Caco-2 (cell line): Measurements from ENCODE around the gene NKX1-1. TPM values are rescaled to one million over a fixed set of nuclear protein-coding genes. Genes with fewer than 3 reads are reported as not detected.

ENCODE experiments used
- BruUV-seq: library from RNA; stranded (reverse); fragments of 400-500 nt; replicated peaks from 2 replicates; lab custom pipeline; 2021; lab: Mats Ljungman, UMichigan
- CTCF ChIA-PET: fragments of 300-600 bp; sonication (Branson Sonifier 250); formaldehyde crosslinking; loops from one replicate; lab custom pipeline; 2022; ENCODE audit warnings: antibody characterized with exemption; lab: Charles Lee
- POLR2A ChIA-PET: fragments of 300-600 bp; sonication (Branson Sonifier 250); formaldehyde crosslinking; loops from one replicate; lab custom pipeline; 2022; ENCODE audit warnings: antibody characterized with exemption; lab: Charles Lee
- DNase-seq, 2 experiments: peaks; one replicate each; pipeline versions ENCODE4 v3.0.0 to v3.0.0-alpha.2; 2020 to 2022
- H3K27me3 ChIP-seq: replicated peaks from 2 replicates; pipeline ENCODE4 v1.6.0; 2011; ENCODE audit warnings: low read length; ENCODE audit not compliant: control insufficient read depth, insufficient read depth
- H3K36me3 ChIP-seq: 2 replicates; pipeline ENCODE4 v1.5.1; 2011; ENCODE audit warnings: low read length; ENCODE audit not compliant: control insufficient read depth, insufficient read depth
- H3K4me1 ChIP-seq: fragments of 250-450 bp; sonication (Bioruptor Pico); 2 replicates; pipeline ENCODE4 v1.5.1; 2020; ENCODE audit warnings: mild to moderate bottlenecking
- H3K4me3 ChIP-seq: 2 replicates; pipeline ENCODE4 v1.5.1; 2011; ENCODE audit warnings: low read depth, mild to moderate bottlenecking, control low read depth, low read length
- H3K9me3 ChIP-seq: fragments of 250-450 bp; sonication (Bioruptor Pico); 2 replicates; pipeline ENCODE4 v1.5.1; 2020; ENCODE audit warnings: mild to moderate bottlenecking, moderate library complexity
- H3K27ac Mint-ChIP-seq: one replicate; pipeline ENCODE4 v1.8.0; 2022; ENCODE audit warnings: mixed read lengths; ENCODE audit not compliant: unreplicated experiment
- H3K27me3 Mint-ChIP-seq: one replicate; pipeline ENCODE4 v1.8.0; 2022; ENCODE audit warnings: mixed read lengths; ENCODE audit not compliant: insufficient read depth, unreplicated experiment
- H3K36me3 Mint-ChIP-seq: one replicate; pipeline ENCODE4 v1.8.0; 2022; ENCODE audit warnings: mild to moderate bottlenecking, mixed read lengths; ENCODE audit not compliant: insufficient read depth, unreplicated experiment
- H3K4me1 Mint-ChIP-seq: one replicate; pipeline ENCODE4 v1.8.0; 2022; ENCODE audit warnings: low read depth, mixed read lengths; ENCODE audit not compliant: unreplicated experiment
- H3K4me3 Mint-ChIP-seq: one replicate; pipeline ENCODE4 v1.8.0; 2022; ENCODE audit warnings: mild to moderate bottlenecking, moderate library complexity, mixed read lengths; ENCODE audit not compliant: unreplicated experiment
- H3K9me3 Mint-ChIP-seq: one replicate; pipeline ENCODE4 v1.8.0; 2022; ENCODE audit warnings: mixed read lengths; ENCODE audit not compliant: unreplicated experiment
- CTCF ChIP-seq, 2 experiments: fragments of 200-600 bp in 1 of 2; IDR thresholded peaks; 1 replicate in 1 of 2; 2 replicates in 1 of 2; pipeline versions ENCODE4 v1.5.1 to v1.8.0; 2011 to 2022; ENCODE audit warnings: antibody characterized with exemption in 1 of 2, control low read depth in 1 of 2, inconsistent platforms in 1 of 2, low read depth in 1 of 2, low read length in 1 of 2, mild to moderate bottlenecking in 1 of 2, moderate library complexity in 1 of 2; ENCODE audit not compliant: insufficient read depth in 1 of 2, severe bottlenecking in 1 of 2, unreplicated experiment in 1 of 2
- intact Hi-C: fragments of 100-400 bp; cut with micrococcal nuclease; formaldehyde crosslinking; loops from one replicate; pipeline ENCODE4 v1.10.0; 2022; ENCODE audit not compliant: unreplicated experiment
- total RNA-seq: library from RNA; stranded (reverse); gene quantifications from 2 replicates; pipeline ENCODE4 v1.2.3, GENCODE V29; 2022

Gene NKX1-1
- total RNA-seq, 1 experiment from 2014 or later, result not detected

GRCh38 chr4:1385373-1386340, 20.6 kb downstream of the NKX1-1 start:
- Histone ChIP-seq H3K27me3 (no peaks in the 10 kb centered on the region), H3K9me3 (no peaks in the 10 kb centered on the region), H3K4me3 (no peak overlapping the region), H3K4me1 (no peaks in the 10 kb centered on the region), H3K36me3 (no peaks in the 10 kb centered on the region)
- no TSS peak for BruUV-seq
- H3K9me3 Mint-ChIP-seq, result peaks cover 11% of the 10 kb centered on the region
- no peak for DNase-seq
- no peaks in the 10 kb centered on the region for H3K36me3 Mint-ChIP-seq
- intact Hi-C loops, result no loop called here
- no peaks in the 10 kb centered on the region for H3K4me1 Mint-ChIP-seq
- TF ChIP-seq CTCF (IDR thresholded peaks at IDR 0.05; ENCODE audit: insufficient read depth in 1 of 2, low read depth in 1 of 2, low read length in 1 of 2, severe bottlenecking in 1 of 2, unreplicated experiment in 1 of 2), result no peak
- no peaks in the 10 kb centered on the region for H3K27me3 Mint-ChIP-seq
- no peak overlapping the region for H3K4me3 Mint-ChIP-seq
- ChIA-PET POLR2A (no interaction called here), CTCF (no interaction called here)
- no peak overlapping the region for H3K27ac Mint-ChIP-seq

- CTCF ChIA-PET, result no interaction called here
- H3K36me3 Mint-ChIP-seq, result no peaks in the 10 kb centered on the region
Observed at GRCh38 chr4:1384675-1385372, 21.4 kb downstream of the NKX1-1 start.

More at GRCh38 chr4:1384675-1385372, 21.4 kb downstream of the NKX1-1 start:
- no peak overlapping the region for H3K27ac Mint-ChIP-seq
- Histone ChIP-seq H3K36me3 (no peaks in the 10 kb centered on the region), H3K27me3 (no peaks in the 10 kb centered on the region), H3K4me1 (no peaks in the 10 kb centered on the region), H3K4me3 (no peak overlapping the region), H3K9me3 (no peaks in the 10 kb centered on the region)
- no peak overlapping the region for H3K4me3 Mint-ChIP-seq
- POLR2A ChIA-PET, result no interaction called here
- BruUV-seq, result no TSS peak
- no peak for TF ChIP-seq CTCF (IDR thresholded peaks at IDR 0.05; ENCODE audit: insufficient read depth in 1 of 2, low read depth in 1 of 2, low read length in 1 of 2, severe bottlenecking in 1 of 2, unreplicated experiment in 1 of 2)
- no peaks in the 10 kb centered on the region for H3K27me3 Mint-ChIP-seq
- DNase-seq, result no peak
- H3K9me3 Mint-ChIP-seq, result peaks cover 11% of the 10 kb centered on the region
- no peaks in the 10 kb centered on the region for H3K4me1 Mint-ChIP-seq
- intact Hi-C loops, result no loop called here
